Measurements from ENCODE around the gene LPP.

LPP gene

GRCh38 chr3:188839187-188839695 lies 685.3 kb downstream of the LPP start:
- Histone ChIP-seq H3K4me3 (ENCODE audit: low read depth, low read length) (no peak overlapping the region), H3K9me3 (ENCODE audit: control insufficient read depth, insufficient read depth, low read depth, low read length) (no peaks in the 10 kb centered on the region), H3K9ac (ENCODE audit: low read length) (no peak overlapping the region), H3K27me3 (ENCODE audit: control insufficient read depth, insufficient read depth, low read length) (no peaks in the 10 kb centered on the region), H3K27ac (ENCODE audit: low read depth, low read length) (no peak overlapping the region), H3K36me3 (ENCODE audit: control insufficient read depth, insufficient read depth, low read length) (no peaks in the 10 kb centered on the region), H3K4me1 (ENCODE audit: control insufficient read depth, insufficient read depth, low read length) (no peaks in the 10 kb centered on the region)

GRCh38 chr3:188840290-188840689 lies 686.3 kb downstream of the LPP start:
- no peaks in the 10 kb centered on the region for H3K27me3 ChIP-seq (ENCODE audit: control insufficient read depth, insufficient read depth, low read length)
- H3K4me3 ChIP-seq (ENCODE audit: low read depth, low read length) = no peak overlapping the region
- no peak overlapping the region for H3K9ac ChIP-seq (ENCODE audit: low read length)
- H3K4me1 ChIP-seq (ENCODE audit: control insufficient read depth, insufficient read depth, low read length) = no peaks in the 10 kb centered on the region
- no peak overlapping the region for H3K27ac ChIP-seq (ENCODE audit: low read depth, low read length)
- no peaks in the 10 kb centered on the region for H3K9me3 ChIP-seq (ENCODE audit: control insufficient read depth, insufficient read depth, low read depth, low read length)
- H3K36me3 ChIP-seq (ENCODE audit: control insufficient read depth, insufficient read depth, low read length) = no peaks in the 10 kb centered on the region

- Histone ChIP-seq H3K36me3 (ENCODE audit: control insufficient read depth, insufficient read depth, low read length) (no peaks in the 10 kb centered on the region), H3K9me3 (ENCODE audit: control insufficient read depth, insufficient read depth, low read depth, low read length) (no peaks in the 10 kb centered on the region), H3K4me1 (ENCODE audit: control insufficient read depth, insufficient read depth, low read length) (no peaks in the 10 kb centered on the region), H3K4me3 (ENCODE audit: low read depth, low read length) (no peak overlapping the region), H3K27ac (ENCODE audit: low read depth, low read length) (no peak overlapping the region), H3K9ac (ENCODE audit: low read length) (no peak overlapping the region), H3K27me3 (ENCODE audit: control insufficient read depth, insufficient read depth, low read length) (no peaks in the 10 kb centered on the region)
Measured at GRCh38 chr3:188841906-188842305, 687.9 kb downstream of the LPP start.

GRCh38 chr3:188842639-188843038 lies 688.7 kb downstream of the LPP start:
- no peaks in the 10 kb centered on the region for H3K9me3 ChIP-seq (ENCODE audit: control insufficient read depth, insufficient read depth, low read depth, low read length)
- no peaks in the 10 kb centered on the region for H3K27me3 ChIP-seq (ENCODE audit: control insufficient read depth, insufficient read depth, low read length)

GRCh38 chr3:188844096-188844495 lies 690.1 kb downstream of the LPP start:
- no peaks in the 10 kb centered on the region for H3K27me3 ChIP-seq (ENCODE audit: control insufficient read depth, insufficient read depth, low read length)
- H3K4me3 ChIP-seq (ENCODE audit: low read depth, low read length) = no peak overlapping the region
- H3K9ac ChIP-seq (ENCODE audit: low read length) = no peak overlapping the region
- no peaks in the 10 kb centered on the region for H3K36me3 ChIP-seq (ENCODE audit: control insufficient read depth, insufficient read depth, low read length)
- no peaks in the 10 kb centered on the region for H3K4me1 ChIP-seq (ENCODE audit: control insufficient read depth, insufficient read depth, low read length)
- H3K9me3 ChIP-seq (ENCODE audit: control insufficient read depth, insufficient read depth, low read depth, low read length) = no peaks in the 10 kb centered on the region
- no peak overlapping the region for H3K27ac ChIP-seq (ENCODE audit: low read depth, low read length)

More at GRCh38 chr3:188842639-188843038, 688.7 kb downstream of the LPP start:
- no peaks in the 10 kb centered on the region for H3K36me3 ChIP-seq (ENCODE audit: control insufficient read depth, insufficient read depth, low read length)
- H3K4me3 ChIP-seq (ENCODE audit: low read depth, low read length) = no peak overlapping the region
- H3K9ac ChIP-seq (ENCODE audit: low read length) = no peak overlapping the region
- H3K4me1 ChIP-seq (ENCODE audit: control insufficient read depth, insufficient read depth, low read length) = no peaks in the 10 kb centered on the region
- H3K27ac ChIP-seq (ENCODE audit: low read depth, low read length) = no peak overlapping the region

- Histone ChIP-seq H3K27ac (ENCODE audit: low read depth, low read length) (no peak overlapping the region), H3K4me1 (ENCODE audit: control insufficient read depth, insufficient read depth, low read length) (no peaks in the 10 kb centered on the region), H3K9ac (ENCODE audit: low read length) (no peak overlapping the region), H3K36me3 (ENCODE audit: control insufficient read depth, insufficient read depth, low read length) (no peaks in the 10 kb centered on the region), H3K4me3 (ENCODE audit: low read depth, low read length) (no peak overlapping the region), H3K9me3 (ENCODE audit: control insufficient read depth, insufficient read depth, low read depth, low read length) (no peaks in the 10 kb centered on the region), H3K27me3 (ENCODE audit: control insufficient read depth, insufficient read depth, low read length) (no peaks in the 10 kb centered on the region)
Measured at GRCh38 chr3:188845514-188845913, 691.6 kb downstream of the LPP start.

- Histone ChIP-seq H3K9ac (ENCODE audit: low read length) (no peak overlapping the region), H3K36me3 (ENCODE audit: control insufficient read depth, insufficient read depth, low read length) (no peaks in the 10 kb centered on the region), H3K4me3 (ENCODE audit: low read depth, low read length) (no peak overlapping the region), H3K27me3 (ENCODE audit: control insufficient read depth, insufficient read depth, low read length) (no peaks in the 10 kb centered on the region), H3K4me1 (ENCODE audit: control insufficient read depth, insufficient read depth, low read length) (no peaks in the 10 kb centered on the region), H3K27ac (ENCODE audit: low read depth, low read length) (no peak overlapping the region), H3K9me3 (ENCODE audit: control insufficient read depth, insufficient read depth, low read depth, low read length) (no peaks in the 10 kb centered on the region)
Measured at GRCh38 chr3:188848947-188849346, 695.0 kb downstream of the LPP start.

- Histone ChIP-seq H3K9me3 (ENCODE audit: control insufficient read depth, insufficient read depth, low read depth, low read length) (no peaks in the 10 kb centered on the region), H3K27ac (ENCODE audit: low read depth, low read length) (no peak overlapping the region), H3K4me3 (ENCODE audit: low read depth, low read length) (no peak overlapping the region), H3K36me3 (ENCODE audit: control insufficient read depth, insufficient read depth, low read length) (no peaks in the 10 kb centered on the region), H3K9ac (ENCODE audit: low read length) (no peak overlapping the region), H3K27me3 (ENCODE audit: control insufficient read depth, insufficient read depth, low read length) (no peaks in the 10 kb centered on the region), H3K4me1 (ENCODE audit: control insufficient read depth, insufficient read depth, low read length) (no peaks in the 10 kb centered on the region)
Measured at GRCh38 chr3:188853856-188854771, 700.2 kb downstream of the LPP start.

GRCh38 chr3:188854772-188855149 lies 700.8 kb downstream of the LPP start:
- no peaks in the 10 kb centered on the region for H3K27me3 ChIP-seq (ENCODE audit: control insufficient read depth, insufficient read depth, low read length)
- no peak overlapping the region for H3K27ac ChIP-seq (ENCODE audit: low read depth, low read length)
- H3K36me3 ChIP-seq (ENCODE audit: control insufficient read depth, insufficient read depth, low read length) = no peaks in the 10 kb centered on the region
- H3K4me3 ChIP-seq (ENCODE audit: low read depth, low read length) = no peak overlapping the region
- no peaks in the 10 kb centered on the region for H3K9me3 ChIP-seq (ENCODE audit: control insufficient read depth, insufficient read depth, low read depth, low read length)
- no peak overlapping the region for H3K9ac ChIP-seq (ENCODE audit: low read length)
- H3K4me1 ChIP-seq (ENCODE audit: control insufficient read depth, insufficient read depth, low read length) = no peaks in the 10 kb centered on the region

GRCh38 chr3:188855675-188856074 lies 701.7 kb downstream of the LPP start:
- no peak overlapping the region for H3K27ac ChIP-seq (ENCODE audit: low read depth, low read length)
- no peak overlapping the region for H3K9ac ChIP-seq (ENCODE audit: low read length)
- H3K4me1 ChIP-seq (ENCODE audit: control insufficient read depth, insufficient read depth, low read length) = no peaks in the 10 kb centered on the region
- H3K9me3 ChIP-seq (ENCODE audit: control insufficient read depth, insufficient read depth, low read depth, low read length) = no peaks in the 10 kb centered on the region
- no peaks in the 10 kb centered on the region for H3K27me3 ChIP-seq (ENCODE audit: control insufficient read depth, insufficient read depth, low read length)
- no peaks in the 10 kb centered on the region for H3K36me3 ChIP-seq (ENCODE audit: control insufficient read depth, insufficient read depth, low read length)
- no peak overlapping the region for H3K4me3 ChIP-seq (ENCODE audit: low read depth, low read length)

GRCh38 chr3:188860147-188860546 lies 706.2 kb downstream of the LPP start:
- Histone ChIP-seq H3K9ac (ENCODE audit: low read length) (no peak overlapping the region), H3K36me3 (ENCODE audit: control insufficient read depth, insufficient read depth, low read length) (no peaks in the 10 kb centered on the region), H3K27me3 (ENCODE audit: control insufficient read depth, insufficient read depth, low read length) (no peaks in the 10 kb centered on the region), H3K4me3 (ENCODE audit: low read depth, low read length) (no peak overlapping the region), H3K27ac (ENCODE audit: low read depth, low read length) (no peak overlapping the region), H3K4me1 (ENCODE audit: control insufficient read depth, insufficient read depth, low read length) (no peaks in the 10 kb centered on the region), H3K9me3 (ENCODE audit: control insufficient read depth, insufficient read depth, low read depth, low read length) (no peaks in the 10 kb centered on the region)
